ENCODE measurements around the gene CD302. TPM values are rescaled to one million over a fixed set of nuclear protein-coding genes. Genes with fewer than 3 reads are reported as not detected.
"Not testable (repeated sequence)": the region's sequence is repeated elsewhere in the genome, so short reads cannot be mapped to it uniquely, and the experiment has no call there.

Gene CD302
- total RNA-seq, 1 experiment from 2014 or later = 8.5 TPM

DNA sequence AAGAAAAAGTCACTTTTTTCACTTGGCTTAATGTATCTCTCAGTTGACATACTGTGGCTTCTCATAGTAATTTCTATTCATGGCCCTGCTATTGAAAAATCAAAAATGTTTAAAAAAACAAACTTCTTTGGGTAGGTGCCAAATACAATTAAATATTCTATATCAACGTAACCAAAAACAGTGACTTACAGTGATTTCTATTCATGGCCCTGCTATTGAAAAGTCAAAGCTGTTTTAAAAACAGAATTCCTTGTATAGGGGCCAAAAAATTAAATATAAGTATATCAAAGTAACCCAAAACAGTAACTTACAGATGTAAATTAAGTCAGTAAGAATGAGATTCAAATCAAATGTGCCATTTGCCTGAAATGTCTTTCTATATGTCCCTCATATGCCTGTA, 31.4 kb upstream of the CD302 start:
- Histone ChIP-seq H3K79me2 (ENCODE audit: low read length) (no peaks in the 10 kb centered on the region), H3K4me1 (ENCODE audit: insufficient read depth, low read length) (no peaks in the 10 kb centered on the region), H3F3A (ENCODE audit: low read length, unreplicated experiment) (no peaks in the 10 kb centered on the region), H3K36me3 (ENCODE audit: low read depth, low read length) (no peaks in the 10 kb centered on the region), H3K4me2 (ENCODE audit: low read length) (no peak overlapping the region), H4K20me1 (ENCODE audit: low read length) (no peaks in the 10 kb centered on the region), H2AFZ (ENCODE audit: low read length) (no peak overlapping the region), H3K9me3 (ENCODE audit: low read length) (no peaks in the 10 kb centered on the region), H3K4me3 (ENCODE audit: low read length) (no peak overlapping the region), H3K27me3 (ENCODE audit: low read length) (no peaks in the 10 kb centered on the region), H3K9me2 (replicated peaks; ENCODE audit: low read length) (no peaks in the 10 kb centered on the region), H3K27ac (ENCODE audit: low read length) (no peak overlapping the region), H3K9ac (ENCODE audit: low read length) (no peak overlapping the region)
- BruUV-seq (replicated peaks) = no TSS peak
- DNase-seq = no peak
- ChIA-PET POLR2A (ENCODE audit: unreplicated experiment) (no interaction called here), CTCF (no interaction called here)
- ATAC-seq = no peak
- TF ChIP-seq EZH2phosphoT487 (IDR thresholded peaks at IDR 0.05; ENCODE audit: borderline replicate concordance, low read length) (no peak), EZH2 (IDR thresholded peaks at IDR 0.05; ENCODE audit: low read length, unreplicated experiment) (no peak)
- TF ChIP-seq, protein P1, sequence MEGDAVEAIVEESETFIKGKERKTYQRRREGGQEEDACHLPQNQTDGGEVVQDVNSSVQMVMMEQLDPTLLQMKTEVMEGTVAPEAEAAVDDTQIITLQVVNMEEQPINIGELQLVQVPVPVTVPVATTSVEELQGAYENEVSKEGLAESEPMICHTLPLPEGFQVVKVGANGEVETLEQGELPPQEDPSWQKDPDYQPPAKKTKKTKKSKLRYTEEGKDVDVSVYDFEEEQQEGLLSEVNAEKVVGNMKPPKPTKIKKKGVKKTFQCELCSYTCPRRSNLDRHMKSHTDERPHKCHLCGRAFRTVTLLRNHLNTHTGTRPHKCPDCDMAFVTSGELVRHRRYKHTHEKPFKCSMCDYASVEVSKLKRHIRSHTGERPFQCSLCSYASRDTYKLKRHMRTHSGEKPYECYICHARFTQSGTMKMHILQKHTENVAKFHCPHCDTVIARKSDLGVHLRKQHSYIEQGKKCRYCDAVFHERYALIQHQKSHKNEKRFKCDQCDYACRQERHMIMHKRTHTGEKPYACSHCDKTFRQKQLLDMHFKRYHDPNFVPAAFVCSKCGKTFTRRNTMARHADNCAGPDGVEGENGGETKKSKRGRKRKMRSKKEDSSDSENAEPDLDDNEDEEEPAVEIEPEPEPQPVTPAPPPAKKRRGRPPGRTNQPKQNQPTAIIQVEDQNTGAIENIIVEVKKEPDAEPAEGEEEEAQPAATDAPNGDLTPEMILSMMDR (conservative IDR thresholded peaks at IDR 0.05; ENCODE audit: low read depth, low read length) = no peak
- intact Hi-C loops (cut with micrococcal nuclease) = no loop called here

DNA sequence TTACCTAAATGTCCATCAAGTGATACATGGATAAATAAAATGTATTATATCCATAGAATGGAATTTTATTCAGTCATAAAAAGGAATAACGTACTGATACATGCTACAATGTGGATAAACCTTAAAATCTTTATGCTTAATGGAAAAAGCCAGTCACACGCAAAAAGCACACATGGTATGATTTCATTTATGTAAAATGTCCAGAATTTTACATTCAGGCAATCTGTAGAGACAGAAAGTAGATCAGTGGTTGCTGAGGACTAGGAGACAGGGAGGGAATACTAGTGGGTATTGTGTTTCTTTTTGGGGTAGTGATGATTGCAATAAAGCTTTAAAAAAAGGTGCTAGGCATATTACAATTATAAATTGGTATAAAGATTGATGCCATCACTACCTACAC, 30.7 kb upstream of the CD302 start:
- POLR2A ChIA-PET (ENCODE audit: unreplicated experiment) = no interaction called here
- intact Hi-C loops (cut with micrococcal nuclease) = no loop called here
- no peak overlapping the region for H3K4me3 ChIP-seq (ENCODE audit: low read length)
- H3K27ac ChIP-seq (ENCODE audit: low read length) = no peak overlapping the region
- no peaks in the 10 kb centered on the region for H4K20me1 ChIP-seq (ENCODE audit: low read length)
- H3K9me3 ChIP-seq (ENCODE audit: low read length) = no peaks in the 10 kb centered on the region
- no peaks in the 10 kb centered on the region for H3K4me1 ChIP-seq (ENCODE audit: insufficient read depth, low read length)
- no peak overlapping the region for H2AFZ ChIP-seq (ENCODE audit: low read length)
- ATAC-seq (no peak), DNase-seq (no peak)
- no peaks in the 10 kb centered on the region for H3K27me3 ChIP-seq (ENCODE audit: low read length)
- no peak overlapping the region for H3K9ac ChIP-seq (ENCODE audit: low read length)
- BruUV-seq (replicated peaks) = no TSS peak
- CTCF ChIA-PET = no interaction called here
- H3K79me2 ChIP-seq (ENCODE audit: low read length) = no peaks in the 10 kb centered on the region
- no peaks in the 10 kb centered on the region for H3F3A ChIP-seq (ENCODE audit: low read length, unreplicated experiment)
- H3K9me2 ChIP-seq (replicated peaks; ENCODE audit: low read length) = no peaks in the 10 kb centered on the region
- no peak overlapping the region for H3K4me2 ChIP-seq (ENCODE audit: low read length)
- H3K36me3 ChIP-seq (ENCODE audit: low read depth, low read length) = no peaks in the 10 kb centered on the region
- TF ChIP-seq EZH2 (IDR thresholded peaks at IDR 0.05; ENCODE audit: low read length, unreplicated experiment) (no peak), EZH2phosphoT487 (IDR thresholded peaks at IDR 0.05; ENCODE audit: borderline replicate concordance, low read length) (no peak)
- TF ChIP-seq, protein P1 (conservative IDR thresholded peaks at IDR 0.05; ENCODE audit: low read depth, low read length) = no peak

DNA sequence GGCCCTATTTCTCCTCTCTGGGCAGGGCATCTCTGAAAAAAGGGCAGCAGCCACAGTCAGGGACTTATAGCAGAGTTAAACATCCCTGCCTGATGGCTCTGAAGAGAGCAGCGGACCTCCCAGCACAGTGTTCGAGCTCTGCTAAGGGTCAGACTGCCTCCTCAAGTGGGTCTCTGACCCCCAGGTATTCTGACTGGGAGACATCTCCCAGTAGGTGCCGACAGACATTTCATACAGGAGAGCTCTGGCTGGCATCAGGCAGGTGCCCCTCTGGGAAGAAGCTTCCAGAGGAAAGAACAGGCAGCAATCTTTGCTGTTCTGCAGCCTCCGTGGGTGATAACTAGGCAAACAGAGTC, 24.4 kb upstream of the CD302 start:
- BruUV-seq (replicated peaks); H3K4me2 ChIP-seq (ENCODE audit: low read length); H3K4me3 ChIP-seq (ENCODE audit: low read length); H3K79me2 ChIP-seq (ENCODE audit: low read length); intact Hi-C loops (cut with micrococcal nuclease); H3K4me1 ChIP-seq (ENCODE audit: insufficient read depth, low read length); H3K27me3 ChIP-seq (ENCODE audit: low read length); H3K9me2 ChIP-seq (replicated peaks; ENCODE audit: low read length); POLR2A ChIA-PET (ENCODE audit: unreplicated experiment); DNase-seq; ATAC-seq; H4K20me1 ChIP-seq (ENCODE audit: low read length); H3K9me3 ChIP-seq (ENCODE audit: low read length); H3K36me3 ChIP-seq (ENCODE audit: low read depth, low read length); H3K27ac ChIP-seq (ENCODE audit: low read length); H3F3A ChIP-seq (ENCODE audit: low read length, unreplicated experiment); H3K9ac ChIP-seq (ENCODE audit: low read length); CTCF ChIA-PET: not testable (repeated sequence)
- peak overlapping the region; percentile 4; the same call in 1 of the 2 replicates for H2AFZ ChIP-seq (ENCODE audit: low read length)

DNA sequence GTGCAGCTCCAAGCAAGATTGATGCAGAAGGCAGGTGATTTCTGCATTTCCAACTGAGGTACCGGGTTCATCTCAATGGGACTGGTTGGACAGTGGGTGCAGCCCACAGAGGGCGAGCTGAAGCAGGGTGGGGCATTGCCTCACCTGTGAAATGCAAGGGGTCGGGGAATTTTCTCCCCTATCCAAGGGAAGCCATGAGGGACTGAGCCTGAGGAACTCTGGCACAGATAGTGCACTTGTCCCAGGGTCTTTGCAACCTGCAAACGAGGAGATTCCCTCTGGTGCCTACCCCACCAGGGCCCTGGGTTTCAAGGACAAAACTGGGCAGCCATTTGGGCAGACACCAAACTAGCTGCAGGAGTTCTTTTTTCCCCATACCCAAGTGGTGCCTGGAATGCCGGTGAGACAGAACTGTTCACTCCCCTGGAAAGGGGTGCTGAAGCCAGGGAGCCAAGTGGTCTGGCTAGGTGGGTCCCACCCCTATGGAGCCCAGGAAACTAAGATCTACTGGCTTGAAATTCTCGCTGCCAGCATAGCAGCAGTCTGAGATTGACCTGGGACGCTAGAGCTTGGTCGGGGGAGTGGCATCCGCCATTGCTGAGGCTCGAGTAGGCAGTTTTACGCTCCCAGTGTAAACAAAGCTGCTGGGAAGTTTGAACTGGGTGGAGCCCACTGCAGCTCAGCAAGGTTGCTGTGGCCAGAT, 23.9 kb upstream of the CD302 start:
- intact Hi-C loops (cut with micrococcal nuclease); POLR2A ChIA-PET (ENCODE audit: unreplicated experiment); H3K9me2 ChIP-seq (replicated peaks; ENCODE audit: low read length); H3K4me3 ChIP-seq (ENCODE audit: low read length); H3K9me3 ChIP-seq (ENCODE audit: low read length); H3K4me2 ChIP-seq (ENCODE audit: low read length); H3K36me3 ChIP-seq (ENCODE audit: low read depth, low read length); H3K79me2 ChIP-seq (ENCODE audit: low read length); H4K20me1 ChIP-seq (ENCODE audit: low read length); H3K9ac ChIP-seq (ENCODE audit: low read length); DNase-seq; CTCF ChIA-PET; H3K27me3 ChIP-seq (ENCODE audit: low read length); H3K27ac ChIP-seq (ENCODE audit: low read length); H3K4me1 ChIP-seq (ENCODE audit: insufficient read depth, low read length); BruUV-seq (replicated peaks); H3F3A ChIP-seq (ENCODE audit: low read length, unreplicated experiment): not testable (repeated sequence)
- H2AFZ ChIP-seq (ENCODE audit: low read length) = peak overlapping the region; percentile 4; the same call in 1 of the 2 replicates
- ATAC-seq = 0 out of 2 replicates have a peak, but pooled peaks have one; percentile 24
